Smooth muscle cell (in vitro differentiated cells): ENCODE data around the gene SORCS2. TPM values are rescaled to one million over a fixed set of nuclear protein-coding genes. Genes with fewer than 3 reads are reported as not detected.
A peak's percentile ranks its signal among the peaks of the same experiment; 100 is the strongest.

Experiments
- DNase-seq: peaks from one replicate; lab custom pipeline; 2025; ENCODE audit not compliant: unreplicated experiment; lab: John Stamatoyannopoulos, UW
- H2AFZ ChIP-seq: fragments of 200-600 bp; sonication (generic); 2 replicates; pipeline ENCODE4 v1.6.0; 2016; ENCODE audit warnings: antibody characterized with exemption, low read depth, mild to moderate bottlenecking
- H3F3A ChIP-seq: fragments of 200-600 bp; sonication (generic); 2 replicates; pipeline ENCODE4 v1.6.0; 2017; ENCODE audit warnings: antibody characterized with exemption, low read depth
- H3K27ac ChIP-seq: fragments of 200-600 bp; sonication (generic); 2 replicates; pipeline ENCODE4 v1.5.1; 2016; ENCODE audit warnings: low read depth, mild to moderate bottlenecking
- H3K27me3 ChIP-seq: fragments of 200-600 bp; sonication (generic); 2 replicates; pipeline ENCODE4 v1.6.1; 2016; ENCODE audit warnings: low read depth, mild to moderate bottlenecking
- H3K36me3 ChIP-seq: fragments of 200-600 bp; sonication (generic); 2 replicates; pipeline ENCODE4 v1.5.1; 2016; ENCODE audit warnings: low read depth
- H3K4me1 ChIP-seq: fragments of 200-600 bp; sonication (generic); 2 replicates; pipeline ENCODE4 v1.5.1; 2016; ENCODE audit warnings: low read depth
- H3K4me2 ChIP-seq: fragments of 200-600 bp; sonication (generic); 2 replicates; pipeline ENCODE4 v1.6.0; 2016; ENCODE audit warnings: mild to moderate bottlenecking
- H3K4me3 ChIP-seq: fragments of 200-600 bp; sonication (generic); 2 replicates; pipeline ENCODE4 v1.5.1; 2016; ENCODE audit warnings: mild to moderate bottlenecking
- H3K79me2 ChIP-seq: fragments of 200-600 bp; sonication (generic); 2 replicates; pipeline ENCODE4 v1.6.0; 2016; ENCODE audit warnings: low read depth, mild to moderate bottlenecking
- H3K9ac ChIP-seq: fragments of 200-600 bp; sonication (generic); 2 replicates; pipeline ENCODE4 v1.6.0; 2016; ENCODE audit warnings: low read depth
- H3K9me3 ChIP-seq: fragments of 200-600 bp; sonication (generic); replicated peaks from 2 replicates; pipeline ENCODE4 v1.5.1; 2016; ENCODE audit warnings: low read depth
- H4K20me1 ChIP-seq: fragments of 200-600 bp; sonication (generic); 2 replicates; pipeline ENCODE4 v1.6.0; 2016; ENCODE audit warnings: low read depth
- CTCF ChIP-seq: fragments of 200-600 bp; sonication (generic); IDR thresholded peaks from 2 replicates; pipeline ENCODE4 v1.5.1; 2017; ENCODE audit warnings: borderline replicate concordance, mild to moderate bottlenecking, antibody characterized with exemption; ENCODE audit not compliant: insufficient read depth, poor library complexity, severe bottlenecking
- WGBS: methylation state at CpG from one replicate; pipeline ENCODE4 v1.1.7; 2016; ENCODE audit warnings: low lambda C conversion rate; 5-methylcytosine and 5-hydroxymethylcytosine counted together
- polyA plus RNA-seq: library from polyadenylated mRNA; unstranded; fragments of >200 nt; fragmentation: Nextera tagmentation; extraction: Ambion mirVana; gene quantifications from 2 replicates; pipeline ENCODE4 v1.2.1, GENCODE V29; 2016
- total RNA-seq: library from RNA; depleted of rRNA; stranded (reverse); fragments of >200 nt; gene quantifications from 2 replicates; pipeline ENCODE4 v1.2.3, GENCODE V29; 2014

Gene SORCS2
- total and polyA plus RNA-seq, 2 experiments from 2014 or later: 5.2 to 9.3 TPM

DNA sequence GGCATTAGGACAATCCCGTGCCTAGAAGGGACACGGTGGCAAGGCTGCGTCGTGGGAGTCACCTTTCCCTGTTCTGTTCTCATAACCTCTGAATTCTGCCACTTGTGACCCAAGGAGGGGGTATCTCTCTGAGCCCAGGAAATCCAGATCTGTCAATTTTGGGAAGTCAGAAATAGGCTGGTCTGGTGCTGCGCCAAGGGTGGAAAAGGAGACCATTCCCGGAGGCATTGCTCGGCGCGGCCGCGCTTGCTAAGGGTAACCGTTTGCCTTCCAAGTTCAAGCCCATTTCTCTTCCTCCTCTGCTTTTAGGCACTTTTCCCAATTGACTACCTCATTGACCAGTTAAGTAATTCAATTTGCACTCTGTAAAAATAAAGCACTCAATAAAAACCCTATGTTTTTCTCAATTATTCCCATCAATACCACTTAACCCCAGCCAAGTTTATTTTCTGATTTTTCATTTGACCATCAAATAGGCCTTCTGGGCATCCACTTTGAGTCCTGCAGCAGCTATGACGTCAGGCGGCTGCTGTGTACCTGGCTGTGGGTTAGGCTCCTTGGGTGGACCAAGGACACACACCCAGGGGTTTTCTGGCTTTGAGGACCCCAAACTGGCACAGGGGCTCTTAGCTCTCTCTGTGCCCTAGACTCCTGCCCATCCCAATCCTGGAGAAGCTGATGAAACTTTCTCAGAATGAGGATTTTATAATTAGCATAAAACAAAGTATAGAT, 12.5 kb downstream of the SORCS2 start:
- no peaks in the 10 kb centered on the region for H4K20me1 ChIP-seq
- peaks cover 21% of the 10 kb centered on the region for H3F3A ChIP-seq
- no peak for TF ChIP-seq CTCF
- peaks cover 47% of the 10 kb centered on the region for H3K4me1 ChIP-seq
- no peak overlapping the region for H3K9ac ChIP-seq
- H3K79me2 ChIP-seq: no peaks in the 10 kb centered on the region
- H2AFZ ChIP-seq: no peak overlapping the region
- no peaks in the 10 kb centered on the region for H3K36me3 ChIP-seq
- H3K4me2 ChIP-seq: no peak overlapping the region
- H3K27ac ChIP-seq: peak overlapping the region; percentile 95
- WGBS: 95% methylated on average over 14 of the region's 14 CpGs
- H3K9me3 ChIP-seq: no peaks in the 10 kb centered on the region
- no peaks in the 10 kb centered on the region for H3K27me3 ChIP-seq
- DNase-seq: no peak
- no peak overlapping the region for H3K4me3 ChIP-seq

GRCh38 chr4:7206385-7206784, 14.0 kb downstream of the SORCS2 start:
- DNase-seq: no peak
- peak overlapping the region; percentile 15 for H3K4me2 ChIP-seq
- peaks cover 53% of the 10 kb centered on the region for H3K4me1 ChIP-seq
- H3F3A ChIP-seq: peaks cover 21% of the 10 kb centered on the region
- H3K27ac ChIP-seq: peak overlapping the region; percentile 95
- H4K20me1 ChIP-seq: no peaks in the 10 kb centered on the region
- H2AFZ ChIP-seq: no peak overlapping the region
- no peaks in the 10 kb centered on the region for H3K36me3 ChIP-seq
- peak overlapping the region; percentile 37 for H3K9ac ChIP-seq
- H3K9me3 ChIP-seq: no peaks in the 10 kb centered on the region
- no peaks in the 10 kb centered on the region for H3K79me2 ChIP-seq
- no peak for TF ChIP-seq CTCF
- WGBS: 3% methylated on average over 9 of the region's 9 CpGs
- no peak overlapping the region for H3K4me3 ChIP-seq
- no peaks in the 10 kb centered on the region for H3K27me3 ChIP-seq

- peak; percentile 50 for DNase-seq
- peaks cover 21% of the 10 kb centered on the region for H3F3A ChIP-seq
- no peaks in the 10 kb centered on the region for H3K9me3 ChIP-seq
- peak overlapping the region; percentile 95 for H3K27ac ChIP-seq
- no peak overlapping the region for H3K4me3 ChIP-seq
- WGBS: 24% methylated on average over 20 of the region's 21 CpGs
- no peak overlapping the region for H2AFZ ChIP-seq
- peak overlapping the region; percentile 52 for H3K9ac ChIP-seq
- no peak for TF ChIP-seq CTCF
- peak overlapping the region; percentile 46 for H3K4me2 ChIP-seq
- H3K36me3 ChIP-seq: no peaks in the 10 kb centered on the region
- H4K20me1 ChIP-seq: no peaks in the 10 kb centered on the region
- no peaks in the 10 kb centered on the region for H3K79me2 ChIP-seq
- no peaks in the 10 kb centered on the region for H3K27me3 ChIP-seq
- peaks cover 47% of the 10 kb centered on the region for H3K4me1 ChIP-seq
Measured at GRCh38 chr4:7206911-7207567, 14.7 kb downstream of the SORCS2 start.
